GM10248 (cell line): Measurements from ENCODE around the gene CHMP3.

ENCODE experiments used
- CTCF ChIA-PET: fragments of 300-600 bp; sonication (Branson Sonifier 250); formaldehyde crosslinking; extraction: SDS; loops from one replicate; lab custom pipeline; 2021; ENCODE audit warnings: antibody characterized with exemption; lab: Yijun Ruan, JAX
- POLR2A ChIA-PET: fragments of 350-650 bp; sonication (Branson Sonifier 250); formaldehyde crosslinking; extraction: SDS; loops from one replicate; lab custom pipeline; 2020; ENCODE audit warnings: antibody characterized with exemption; lab: Yijun Ruan, JAX
- DNase-seq: peaks from one replicate; pipeline ENCODE4 v3.0.0; 2012; ENCODE audit errors: extremely low spot score
- CTCF ChIP-seq: IDR thresholded peaks from 2 replicates; pipeline ENCODE4 v1.5.1; 2012; ENCODE audit warnings: mild to moderate bottlenecking, low read depth; ENCODE audit errors: extremely low read depth, missing control alignments, control extremely low read depth

Gene CHMP3

GRCh38 chr2:86570059-86570458 is 6.8 kb upstream of the CHMP3 start:
- ChIA-PET POLR2A (no interaction called here), CTCF (no interaction called here)
- TF ChIP-seq CTCF = no peak
- no peak for DNase-seq

DNA sequence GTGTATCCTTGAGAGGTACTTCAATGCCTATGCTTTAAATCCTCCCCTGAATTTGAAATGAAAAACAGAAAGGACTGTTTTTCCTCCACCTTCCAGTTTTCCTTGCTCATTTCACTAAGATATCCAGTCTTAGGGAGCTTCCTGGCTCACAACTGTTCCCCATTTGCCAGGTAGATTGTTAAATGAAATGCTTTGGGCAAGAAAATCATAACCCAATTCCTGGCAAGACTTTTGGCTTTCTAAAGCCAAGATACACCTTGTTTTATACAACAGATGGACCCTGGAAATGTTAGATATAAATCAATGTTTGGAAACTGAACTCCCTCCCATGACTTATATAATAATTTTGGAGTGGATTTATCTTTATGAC is 3.6 kb upstream of the CHMP3 start:
- no peak for DNase-seq
- ChIA-PET POLR2A (no interaction called here), CTCF (no interaction called here)

DNA sequence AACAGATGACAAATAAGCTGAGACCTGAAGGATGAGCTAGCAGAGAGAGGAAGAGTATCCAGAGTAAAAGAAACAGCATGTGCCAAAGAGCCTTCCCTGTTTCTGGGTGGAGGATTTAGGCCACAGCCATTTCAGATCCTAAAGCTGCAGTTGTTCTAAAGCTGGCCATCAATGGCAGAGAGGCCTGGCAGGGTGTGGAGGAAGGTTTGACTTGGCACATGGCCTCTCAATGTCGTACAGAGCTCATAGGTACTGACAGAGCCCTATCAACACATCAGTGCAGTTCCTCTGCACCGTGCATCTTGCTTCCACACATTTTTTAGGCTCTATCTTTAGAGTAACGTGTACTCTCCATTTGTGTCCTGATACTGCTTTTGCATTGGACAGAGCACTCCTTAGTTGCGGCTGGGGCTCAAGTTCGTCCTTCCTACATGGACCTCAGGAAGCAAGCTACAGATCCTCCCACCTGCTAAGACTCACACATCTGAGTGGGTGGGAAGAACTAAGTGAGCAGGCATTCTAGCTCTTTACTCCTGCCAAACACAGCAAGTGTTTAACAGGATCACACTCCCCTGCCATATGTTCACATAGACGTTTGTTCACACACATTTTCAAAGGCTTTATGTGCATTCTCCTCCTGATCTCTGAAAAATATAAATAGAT is 3.0 kb upstream of the CHMP3 start:
- no peak for TF ChIP-seq CTCF
- no peak for DNase-seq
- CTCF ChIA-PET = no interaction called here
- POLR2A ChIA-PET = no interaction called here

More for the DNA sequence above, 3.6 kb upstream of the CHMP3 start:
- no peak for TF ChIP-seq CTCF

- no peak for TF ChIP-seq CTCF
- ChIA-PET CTCF (interaction anchor here (1.1 to 1.2 kb wide), 2 partner anchors 11 to 343 kb away, joined by 3 read pairs; no protein-coding TSS in a partner anchor), POLR2A (no interaction called here)
- no peak for DNase-seq
Observed at GRCh38 chr2:86563650-86564061, 413 bp upstream of the CHMP3 start.

- TF ChIP-seq CTCF = no peak
- DNase-seq = no peak
- POLR2A ChIA-PET = no interaction called here
- CTCF ChIA-PET = interaction anchor here (1.0 to 2.2 kb wide), 2 partner anchors 11 to 52 kb away, joined by 3 to 9 read pairs; no protein-coding TSS in a partner anchor
Observed at GRCh38 chr2:86562485-86562921, 740 bp downstream of the CHMP3 start.

DNA sequence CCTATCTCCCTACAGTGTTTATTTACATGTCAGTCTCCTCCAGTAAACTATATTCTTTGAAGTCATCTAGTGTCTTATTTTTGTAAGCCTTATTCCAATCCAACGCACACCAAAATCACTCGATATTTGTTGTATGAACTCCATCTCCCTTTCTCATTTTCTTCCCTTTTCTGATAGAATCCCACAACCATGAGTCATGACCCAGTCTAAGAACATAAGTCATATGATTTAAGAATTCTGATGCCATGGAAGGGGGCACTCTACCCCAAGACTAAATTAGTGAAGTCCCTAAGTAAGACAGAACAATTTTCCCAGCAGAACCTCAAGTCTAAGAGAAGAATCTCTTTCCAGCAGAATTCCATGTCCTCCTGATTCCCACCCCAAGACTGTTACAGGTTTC is 5.4 kb downstream of the CHMP3 start:
- DNase-seq = no peak
- ChIA-PET CTCF (no interaction called here), POLR2A (no interaction called here)
- TF ChIP-seq CTCF = no peak

DNA sequence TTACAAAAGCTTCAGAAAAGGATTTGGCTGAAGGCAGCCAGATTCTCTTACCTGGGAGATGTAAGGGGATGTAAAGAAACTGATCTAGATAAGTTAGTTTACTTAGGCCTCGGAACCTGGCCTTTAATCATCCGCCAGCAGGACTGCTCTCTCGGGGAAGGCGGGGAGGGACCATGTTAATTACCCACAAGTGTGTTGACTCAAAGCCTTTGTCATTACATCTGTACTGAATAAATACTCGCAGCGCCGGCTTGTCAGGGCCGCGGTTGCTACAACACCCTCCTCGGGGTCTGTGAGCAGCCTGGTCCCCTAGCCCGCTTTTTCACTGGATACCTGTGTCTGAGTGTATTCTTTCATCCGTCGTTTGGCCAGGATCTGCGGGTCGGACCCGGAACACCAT is 6.7 kb downstream of the CHMP3 start:
- ChIA-PET POLR2A (no interaction called here), CTCF (interaction anchor here (1.3 kb wide), 1 partner anchor 10 kb away, joined by 3 read pairs; no protein-coding TSS in a partner anchor)
- DNase-seq = no peak
- TF ChIP-seq CTCF = no peak
